K562 (cell line): ENCODE results near the gene ERRFI1. TPM values are rescaled to one million over a fixed set of nuclear protein-coding genes. Genes with fewer than 3 reads are reported as not detected.

ENCODE experiments used
- ATAC-seq: fragments of 200-7000 bp; cut with Tn5 transposase; 3 replicates; pipeline ENCODE4 v1.9.1; 2020; ENCODE audit warnings: moderate library complexity
- BruUV-seq: library from RNA; stranded (reverse); fragments of 400-500 nt; replicated peaks from 2 replicates; lab custom pipeline; 2021; lab: Mats Ljungman, UMichigan
- CTCF ChIA-PET: fragments of 300-600 bp; formaldehyde crosslinking; extraction: SDS; loops from one replicate; lab custom pipeline; 2021; ENCODE audit warnings: low intra/inter-chr PET ratio; lab: Yijun Ruan, JAX
- POLR2A ChIA-PET: fragments of 300-600, 350-650 bp; sonication (Branson Sonifier 250); formaldehyde crosslinking; extraction: SDS; loops from one replicate; lab custom pipeline; 2021; ENCODE audit warnings: antibody characterized with exemption, inconsistent platforms; lab: Yijun Ruan, JAX
- DNase-seq, 4 experiments: peaks; one replicate each; pipeline versions ENCODE4 v3.0.0 to v3.0.0-alpha.2; 2011 to 2018; ENCODE audit warnings: low spot score in 3 of 4, mixed read lengths in 3 of 4; ENCODE audit errors: extremely low read depth in 1 of 4
- FAIRE-seq: peaks from 2 replicates; lab custom pipeline; 2011; peaks lifted over from hg19 to GRCh38; lab: Jason Lieb, UNC
- H2AFZ ChIP-seq: 2 replicates; pipeline ENCODE4 v1.6.0; 2011; ENCODE audit warnings: low read depth, low read length, control low read depth, inconsistent platforms
- H3K27ac ChIP-seq: fragments of 200-600 bp; 3 replicates; pipeline ENCODE4 v1.8.0; 2011; ENCODE audit warnings: low read depth, mild to moderate bottlenecking, control low read depth, inconsistent platforms, low read length, moderate library complexity, mixed read lengths; ENCODE audit errors: extremely low read depth
- H3K27me3 ChIP-seq, 2 experiments: fragments of 300-600 bp in 1 of 2; 2 replicates in 1 of 2; 3 replicates in 1 of 2; pipeline versions ENCODE4 v1.6.0 to v1.8.0; 2011; ENCODE audit warnings: inconsistent platforms in 2 of 2, low read length in 2 of 2, mild to moderate bottlenecking in 1 of 2, mixed read lengths in 1 of 2, moderate library complexity in 1 of 2; ENCODE audit not compliant: control insufficient read depth in 2 of 2, insufficient read depth in 2 of 2
- H3K36me3 ChIP-seq: fragments of 300-600 bp; 3 replicates; pipeline ENCODE4 v1.8.0; 2011; ENCODE audit warnings: mild to moderate bottlenecking, low read length, inconsistent platforms; ENCODE audit not compliant: control insufficient read depth, insufficient read depth
- H3K4me1 ChIP-seq, 2 experiments: fragments of 200-600 bp in 1 of 2; replicated peaks in 1 of 2; 2 replicates in 1 of 2; 3 replicates in 1 of 2; pipeline versions ENCODE4 v1.5.1 to v1.8.0; 2011; ENCODE audit warnings: inconsistent platforms in 2 of 2, low read length in 2 of 2, mild to moderate bottlenecking in 1 of 2, mixed read lengths in 1 of 2, moderate library complexity in 1 of 2; ENCODE audit not compliant: control insufficient read depth in 2 of 2, insufficient read depth in 2 of 2
- H3K4me2 ChIP-seq: 2 replicates; pipeline ENCODE4 v1.6.1; 2011; ENCODE audit warnings: low read length, control low read depth, inconsistent platforms, mixed read lengths; ENCODE audit not compliant: insufficient read depth
- H3K4me3 ChIP-seq: fragments of 200-600 bp; sonication (generic), shearing (Covaris generic); 2 replicates; pipeline ENCODE4 v1.5.1; 2016; ENCODE audit warnings: control low read depth, inconsistent platforms
- H3K79me2 ChIP-seq: fragments of 200-600 bp; 3 replicates; pipeline ENCODE4 v1.8.0; 2011; ENCODE audit warnings: low read length, inconsistent platforms; ENCODE audit not compliant: control insufficient read depth, insufficient read depth
- H3K9ac ChIP-seq, 2 experiments: 2 replicates each; pipeline versions ENCODE4 v1.6.0 to v1.6.1; 2011; ENCODE audit warnings: low read depth in 2 of 2, low read length in 2 of 2, control low read depth in 1 of 2, inconsistent platforms in 1 of 2, mild to moderate bottlenecking in 1 of 2, mixed read lengths in 1 of 2; ENCODE audit not compliant: insufficient read depth in 1 of 2
- H3K9me1 ChIP-seq: one replicate; pipeline ENCODE4 v1.6.0; 2011; ENCODE audit warnings: inconsistent platforms, mild to moderate bottlenecking, low read length, moderate library complexity; ENCODE audit not compliant: control insufficient read depth, insufficient read depth
- H3K9me3 ChIP-seq: replicated peaks from 2 replicates; pipeline ENCODE4 v1.5.1; 2011; ENCODE audit warnings: low read depth, low read length, inconsistent platforms; ENCODE audit not compliant: control insufficient read depth, insufficient read depth
- H4K20me1 ChIP-seq: replicated peaks from 2 replicates; pipeline ENCODE4 v1.6.1; 2011; ENCODE audit warnings: low read length, inconsistent platforms, mixed read lengths; ENCODE audit not compliant: control insufficient read depth, insufficient read depth
- BRF1 ChIP-seq: IDR thresholded peaks from 3 replicates; pipeline ENCODE4 v1.6.1; 2011; ENCODE audit warnings: borderline replicate concordance, mild to moderate bottlenecking; ENCODE audit not compliant: insufficient read length; ENCODE audit errors: extremely low read depth
- FOSL1 ChIP-seq: fragments of 200-800 bp; sonication (Bioruptor generic); conservative IDR thresholded peaks from 2 replicates; pipeline ENCODE4 v1.6.1; 2016; ENCODE audit warnings: missing genetic modification characterization, missing compliant biosample characterization
- GATAD2A ChIP-seq: fragments of 450-650 bp; IDR thresholded peaks from 2 replicates; pipeline ENCODE4 v1.6.1; 2017
- IRF2 ChIP-seq: sonication (generic); formaldehyde crosslinking; IDR thresholded peaks from 2 replicates; pipeline ENCODE4 v1.8.1; 2022; ENCODE audit warnings: mild to moderate bottlenecking, missing genetic modification reagents
- KAT2B ChIP-seq: IDR thresholded peaks from one replicate; pipeline ENCODE4 v1.6.1; 2012; ENCODE audit warnings: low read depth, mild to moderate bottlenecking, control low read depth, inconsistent platforms, low read length, moderate library complexity
- MEF2D ChIP-seq: conservative IDR thresholded peaks from 2 replicates; pipeline ENCODE4 v1.6.1; 2016; ENCODE audit warnings: low read depth, missing genetic modification characterization, missing compliant biosample characterization
- MYNN ChIP-seq, 2 experiments: sonication (generic); formaldehyde crosslinking in 1 of 2; IDR thresholded peaks; 2 replicates each; pipeline versions ENCODE4 v1.5.0 to v1.6.1; 2016 to 2020; ENCODE audit warnings: antibody characterized with exemption in 1 of 2, missing genetic modification reagents in 1 of 2
- PHB ChIP-seq: fragments of 250-450 bp; sonication (Bioruptor Pico); IDR thresholded peaks from 2 replicates; pipeline ENCODE4 v1.5.0; 2021
- POLR2H ChIP-seq: IDR thresholded peaks from 2 replicates; pipeline ENCODE4 v1.6.1; 2016; ENCODE audit warnings: missing genetic modification characterization, low read depth, mild to moderate bottlenecking, control low read depth, missing compliant biosample characterization, moderate library complexity
- SMARCC2 ChIP-seq: fragments of 450-650 bp; IDR thresholded peaks from 2 replicates; pipeline ENCODE4 v1.6.1; 2017; ENCODE audit warnings: antibody characterized with exemption, moderate library complexity, mild to moderate bottlenecking, low read depth
- SREBF1 ChIP-seq: fragments of 150-350 bp; IDR thresholded peaks from 2 replicates; pipeline ENCODE4 v1.6.1; 2014; ENCODE audit warnings: antibody characterized with exemption, low read depth, low read length, borderline replicate concordance
- ZBTB8A ChIP-seq: fragments of 450-650 bp; IDR thresholded peaks from 2 replicates; pipeline ENCODE4 v1.6.1; 2018; ENCODE audit warnings: mild to moderate bottlenecking, moderate library complexity; ENCODE audit not compliant: partially characterized antibody
- ZNF785 ChIP-seq: fragments of 250-450 bp; sonication (Bioruptor Pico); IDR thresholded peaks from 2 replicates; pipeline ENCODE4 v1.4.0; 2020; ENCODE audit warnings: mild to moderate bottlenecking
- WGBS: fragments of 100-300 bp; shearing (Covaris generic); methylation state at CpG from one replicate; pipeline ENCODE4 v1.1.6; 2016; ENCODE audit warnings: low coverage, mixed read lengths; ENCODE audit not compliant: insufficient coverage; ENCODE audit errors: missing lambda C conversion rate; 5-methylcytosine and 5-hydroxymethylcytosine counted together
- in situ Hi-C: fragments of 300-500 bp; cut with MboI; formaldehyde crosslinking; loops from 4 replicates; pipeline ENCODE4 v1.15.0; 2018; ENCODE audit warnings: inconsistent platforms, mixed read lengths
- intact Hi-C: fragments of 100-400 bp; cut with micrococcal nuclease; formaldehyde crosslinking; loops from 2 replicates; pipeline ENCODE4 v1.14.2; 2022
- polyA plus RNA-seq, 8 experiments: library from polyadenylated mRNA; depleted of rRNA in 4 of 8; stranded (reverse) in 5 of 8; unstranded in 3 of 8; fragments of >200 nt; fragmentation: Nextera tagmentation in 2 of 8; fragmentation: Illumina TruSeq in 1 of 8; extraction: Ambion mirVana in 2 of 8; extraction: Trizol in 1 of 8; gene quantifications; 2 replicates each; pipeline versions ENCODE4 v1.2.1 to v1.2.3, GENCODE V29; 2011 to 2014; ENCODE audit warnings: inconsistent platforms in 1 of 8, missing spikeins in 1 of 8
- total RNA-seq, 7 experiments: library from RNA; depleted of rRNA in 6 of 7; stranded (reverse); fragments of >200 nt in 6 of 7; fragmentation: Illumina TruSeq in 2 of 7; extraction: Trizol in 2 of 7; gene quantifications; 2 replicates each; pipeline versions ENCODE4 v1.2.1 to v1.2.3, GENCODE V29; 2011 to 2021; ENCODE audit warnings: low replicate concordance in 1 of 7
- TF ChIP-seq, protein P1 (sequence below): fragments of 250-450 bp; sonication (Bioruptor Pico); IDR thresholded peaks from 2 replicates; pipeline ENCODE4 v1.5.0; 2020; ENCODE audit warnings: mild to moderate bottlenecking, borderline replicate concordance
- TF ChIP-seq, protein P2 (sequence below): fragments of 450-650 bp; IDR thresholded peaks from 2 replicates; pipeline ENCODE4 v1.7.1; 2018; ENCODE audit warnings: mild to moderate bottlenecking, low read depth; ENCODE audit not compliant: partially characterized antibody

The ERRFI1 gene
- total and polyA plus RNA-seq, 9 of the 15 experiments (the other 6 are each of a cell fraction or from before 2014, with no cell fraction given) = 0.67 to 4.4 (median 1.1) TPM

DNA sequence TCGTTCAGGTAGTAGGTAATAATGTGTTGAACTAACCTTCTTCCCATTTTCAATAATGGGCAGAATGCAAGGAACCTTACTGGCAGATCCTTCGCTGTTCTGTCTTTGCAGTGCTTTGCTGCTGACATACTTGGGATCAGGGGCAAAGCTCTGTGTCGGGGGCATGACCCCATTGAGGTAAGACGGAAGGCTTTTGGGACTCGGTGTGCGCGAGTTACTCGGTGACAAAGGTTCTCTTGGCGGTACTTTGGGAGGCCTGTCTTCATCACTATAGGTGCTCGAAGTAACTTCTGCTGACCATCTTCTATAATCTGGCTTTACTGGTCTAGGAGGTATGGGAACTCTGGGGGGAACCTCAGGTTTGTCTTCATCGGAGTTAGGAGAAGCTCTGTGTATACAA is 12.7 kb downstream of the ERRFI1 start:
- ChIA-PET CTCF (no interaction called here), POLR2A (no interaction called here)
- no peak overlapping the region for H3K9ac ChIP-seq
- BruUV-seq = no TSS peak
- intact Hi-C loops (no loop called here), in situ Hi-C loops (loop anchor here (5.0 to 10.0 kb wide), 2 partner anchors 36 to 349 kb away; no protein-coding TSS in a partner anchor)
- H3K4me2 ChIP-seq = no peak overlapping the region
- no peak overlapping the region for H3K27ac ChIP-seq
- no peak for DNase-seq
- ATAC-seq = no peak
- WGBS = 73% methylated on average over 11 of the region's 11 CpGs
- no peaks in the 10 kb centered on the region; the same call in 1 of the 2 replicates for H4K20me1 ChIP-seq
- H3K4me3 ChIP-seq = no peak overlapping the region
- H3K4me1 ChIP-seq = peaks cover 0 to 7% of the 10 kb centered on the region in 2 experiments; a peak in 1 of 5 replicates
- H3K9me1 ChIP-seq = no peaks in the 10 kb centered on the region
- H3K27me3 ChIP-seq = no peaks in the 10 kb centered on the region
- FAIRE-seq = no peak
- no peaks in the 10 kb centered on the region for H3K36me3 ChIP-seq
- H3K9me3 ChIP-seq = no peaks in the 10 kb centered on the region
- H2AFZ ChIP-seq = no peak overlapping the region
- no peaks in the 10 kb centered on the region for H3K79me2 ChIP-seq
- TF ChIP-seq FOSL1 (tag) (no peak), SREBF1 (no peak), MYNN (IDR thresholded peaks at IDR 0.05) (no peak), MYNN (CRISPR knock-in tag; IDR thresholded peaks at IDR 0.05) (no peak), GATAD2A (no peak), POLR2H (tag) (no peak), ZBTB8A (no peak), ZNF785 (no peak), IRF2 (CRISPR knock-in tag) (no peak), KAT2B (no peak), SMARCC2 (no peak), MEF2D (tag) (no peak), BRF1 (no peak), PHB (CRISPR knock-in tag) (no peak)
- TF ChIP-seq, protein P1, sequence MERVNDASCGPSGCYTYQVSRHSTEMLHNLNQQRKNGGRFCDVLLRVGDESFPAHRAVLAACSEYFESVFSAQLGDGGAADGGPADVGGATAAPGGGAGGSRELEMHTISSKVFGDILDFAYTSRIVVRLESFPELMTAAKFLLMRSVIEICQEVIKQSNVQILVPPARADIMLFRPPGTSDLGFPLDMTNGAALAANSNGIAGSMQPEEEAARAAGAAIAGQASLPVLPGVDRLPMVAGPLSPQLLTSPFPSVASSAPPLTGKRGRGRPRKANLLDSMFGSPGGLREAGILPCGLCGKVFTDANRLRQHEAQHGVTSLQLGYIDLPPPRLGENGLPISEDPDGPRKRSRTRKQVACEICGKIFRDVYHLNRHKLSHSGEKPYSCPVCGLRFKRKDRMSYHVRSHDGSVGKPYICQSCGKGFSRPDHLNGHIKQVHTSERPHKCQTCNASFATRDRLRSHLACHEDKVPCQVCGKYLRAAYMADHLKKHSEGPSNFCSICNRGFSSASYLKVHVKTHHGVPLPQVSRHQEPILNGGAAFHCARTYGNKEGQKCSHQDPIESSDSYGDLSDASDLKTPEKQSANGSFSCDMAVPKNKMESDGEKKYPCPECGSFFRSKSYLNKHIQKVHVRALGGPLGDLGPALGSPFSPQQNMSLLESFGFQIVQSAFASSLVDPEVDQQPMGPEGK (CRISPR knock-in tag) = no peak
- TF ChIP-seq, protein P2, sequence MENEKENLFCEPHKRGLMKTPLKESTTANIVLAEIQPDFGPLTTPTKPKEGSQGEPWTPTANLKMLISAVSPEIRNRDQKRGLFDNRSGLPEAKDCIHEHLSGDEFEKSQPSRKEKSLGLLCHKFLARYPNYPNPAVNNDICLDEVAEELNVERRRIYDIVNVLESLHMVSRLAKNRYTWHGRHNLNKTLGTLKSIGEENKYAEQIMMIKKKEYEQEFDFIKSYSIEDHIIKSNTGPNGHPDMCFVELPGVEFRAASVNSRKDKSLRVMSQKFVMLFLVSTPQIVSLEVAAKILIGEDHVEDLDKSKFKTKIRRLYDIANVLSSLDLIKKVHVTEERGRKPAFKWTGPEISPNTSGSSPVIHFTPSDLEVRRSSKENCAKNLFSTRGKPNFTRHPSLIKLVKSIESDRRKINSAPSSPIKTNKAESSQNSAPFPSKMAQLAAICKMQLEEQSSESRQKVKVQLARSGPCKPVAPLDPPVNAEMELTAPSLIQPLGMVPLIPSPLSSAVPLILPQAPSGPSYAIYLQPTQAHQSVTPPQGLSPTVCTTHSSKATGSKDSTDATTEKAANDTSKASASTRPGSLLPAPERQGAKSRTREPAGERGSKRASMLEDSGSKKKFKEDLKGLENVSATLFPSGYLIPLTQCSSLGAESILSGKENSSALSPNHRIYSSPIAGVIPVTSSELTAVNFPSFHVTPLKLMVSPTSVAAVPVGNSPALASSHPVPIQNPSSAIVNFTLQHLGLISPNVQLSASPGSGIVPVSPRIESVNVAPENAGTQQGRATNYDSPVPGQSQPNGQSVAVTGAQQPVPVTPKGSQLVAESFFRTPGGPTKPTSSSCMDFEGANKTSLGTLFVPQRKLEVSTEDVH = no peak
